ENCODE results near the gene SVOPL. TPM values are rescaled to one million over a fixed set of nuclear protein-coding genes. Genes with fewer than 3 reads are reported as not detected.

Gene SVOPL
- total RNA-seq, 1 donor from 2014 or later, result not detected

GRCh38 chr7:138551102-138551501, 150.1 kb downstream of the SVOPL start:
- no peak overlapping the region for H3K27ac Mint-ChIP-seq (ENCODE audit: unreplicated experiment)
- peaks cover 9% of the 10 kb centered on the region for H3K9me3 Mint-ChIP-seq (ENCODE audit: unreplicated experiment)
- no peak for DNase-seq (ENCODE audit: extremely low spot score, unreplicated experiment)
- H3K36me3 Mint-ChIP-seq (ENCODE audit: unreplicated experiment), result peaks cover 70% of the 10 kb centered on the region
- no peaks in the 10 kb centered on the region for H3K27me3 Mint-ChIP-seq (ENCODE audit: unreplicated experiment)
- H3K4me3 Mint-ChIP-seq (ENCODE audit: unreplicated experiment), result no peak overlapping the region
- peaks cover under 1% of the 10 kb centered on the region for H3K4me1 Mint-ChIP-seq (ENCODE audit: unreplicated experiment)
- TF ChIP-seq, protein P1, sequence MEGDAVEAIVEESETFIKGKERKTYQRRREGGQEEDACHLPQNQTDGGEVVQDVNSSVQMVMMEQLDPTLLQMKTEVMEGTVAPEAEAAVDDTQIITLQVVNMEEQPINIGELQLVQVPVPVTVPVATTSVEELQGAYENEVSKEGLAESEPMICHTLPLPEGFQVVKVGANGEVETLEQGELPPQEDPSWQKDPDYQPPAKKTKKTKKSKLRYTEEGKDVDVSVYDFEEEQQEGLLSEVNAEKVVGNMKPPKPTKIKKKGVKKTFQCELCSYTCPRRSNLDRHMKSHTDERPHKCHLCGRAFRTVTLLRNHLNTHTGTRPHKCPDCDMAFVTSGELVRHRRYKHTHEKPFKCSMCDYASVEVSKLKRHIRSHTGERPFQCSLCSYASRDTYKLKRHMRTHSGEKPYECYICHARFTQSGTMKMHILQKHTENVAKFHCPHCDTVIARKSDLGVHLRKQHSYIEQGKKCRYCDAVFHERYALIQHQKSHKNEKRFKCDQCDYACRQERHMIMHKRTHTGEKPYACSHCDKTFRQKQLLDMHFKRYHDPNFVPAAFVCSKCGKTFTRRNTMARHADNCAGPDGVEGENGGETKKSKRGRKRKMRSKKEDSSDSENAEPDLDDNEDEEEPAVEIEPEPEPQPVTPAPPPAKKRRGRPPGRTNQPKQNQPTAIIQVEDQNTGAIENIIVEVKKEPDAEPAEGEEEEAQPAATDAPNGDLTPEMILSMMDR (IDR thresholded peaks at IDR 0.05), result no peak

- no peaks in the 10 kb centered on the region for H3K27me3 Mint-ChIP-seq (ENCODE audit: unreplicated experiment)
- no peak overlapping the region for H3K4me3 Mint-ChIP-seq (ENCODE audit: unreplicated experiment)
- DNase-seq (ENCODE audit: extremely low spot score, unreplicated experiment), result no peak
- TF ChIP-seq, protein P1 (IDR thresholded peaks at IDR 0.05), result no peak
- peaks cover 2% of the 10 kb centered on the region for H3K4me1 Mint-ChIP-seq (ENCODE audit: unreplicated experiment)
- H3K27ac Mint-ChIP-seq (ENCODE audit: unreplicated experiment), result no peak overlapping the region
- peaks cover 69% of the 10 kb centered on the region for H3K36me3 Mint-ChIP-seq (ENCODE audit: unreplicated experiment)
- H3K9me3 Mint-ChIP-seq (ENCODE audit: unreplicated experiment), result peaks cover 9% of the 10 kb centered on the region
These were observed 150.8 kb downstream of the SVOPL start for GRCh38 chr7:138550337-138550736.

GRCh38 chr7:138549082-138549481, 152.1 kb downstream of the SVOPL start:
- peaks cover 8% of the 10 kb centered on the region for H3K9me3 Mint-ChIP-seq (ENCODE audit: unreplicated experiment)
- DNase-seq (ENCODE audit: extremely low spot score, unreplicated experiment), result no peak
- H3K36me3 Mint-ChIP-seq (ENCODE audit: unreplicated experiment), result peaks cover 70% of the 10 kb centered on the region
- peaks cover 2% of the 10 kb centered on the region for H3K4me1 Mint-ChIP-seq (ENCODE audit: unreplicated experiment)
- TF ChIP-seq, protein P1 (IDR thresholded peaks at IDR 0.05), result no peak
- no peaks in the 10 kb centered on the region for H3K27me3 Mint-ChIP-seq (ENCODE audit: unreplicated experiment)
- H3K27ac Mint-ChIP-seq (ENCODE audit: unreplicated experiment), result no peak overlapping the region
- no peak overlapping the region for H3K4me3 Mint-ChIP-seq (ENCODE audit: unreplicated experiment)

GRCh38 chr7:138546829-138547228, 154.3 kb downstream of the SVOPL start:
- no peak for DNase-seq (ENCODE audit: extremely low spot score, unreplicated experiment)
- TF ChIP-seq, protein P1 (IDR thresholded peaks at IDR 0.05), result no peak
- no peak overlapping the region for H3K4me3 Mint-ChIP-seq (ENCODE audit: unreplicated experiment)
- peaks cover 8% of the 10 kb centered on the region for H3K9me3 Mint-ChIP-seq (ENCODE audit: unreplicated experiment)
- H3K4me1 Mint-ChIP-seq (ENCODE audit: unreplicated experiment), result peaks cover 2% of the 10 kb centered on the region
- H3K27me3 Mint-ChIP-seq (ENCODE audit: unreplicated experiment), result no peaks in the 10 kb centered on the region
- peaks cover 64% of the 10 kb centered on the region for H3K36me3 Mint-ChIP-seq (ENCODE audit: unreplicated experiment)
- H3K27ac Mint-ChIP-seq (ENCODE audit: unreplicated experiment), result no peak overlapping the region

DNA sequence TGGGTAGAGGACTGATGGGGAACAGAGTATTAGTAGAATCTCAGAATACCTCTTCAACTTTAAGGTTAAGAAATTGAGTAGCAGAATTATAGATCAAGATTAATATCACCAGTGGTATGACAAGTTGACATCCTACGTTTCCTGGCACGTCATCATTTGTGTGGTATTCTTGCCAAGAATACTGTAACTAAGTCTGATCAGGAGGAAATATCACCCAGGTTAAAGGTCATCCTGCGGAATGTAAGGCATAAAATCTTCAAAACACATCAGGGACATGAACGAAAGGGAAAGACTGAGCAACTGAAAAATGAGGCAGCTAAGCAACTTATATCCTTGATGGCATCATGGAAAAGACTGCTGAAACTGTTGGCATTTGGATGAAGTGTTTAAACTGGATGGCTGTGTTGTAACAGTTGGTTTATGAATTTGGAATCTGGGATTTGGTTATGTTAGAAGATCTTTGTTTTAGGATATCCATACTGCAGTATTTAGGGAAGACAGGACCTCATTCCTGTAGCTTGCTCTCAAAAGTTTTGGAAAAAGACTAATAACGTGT, 155.0 kb downstream of the SVOPL start:
- Mint-ChIP-seq H3K36me3 (ENCODE audit: unreplicated experiment) (peaks cover 66% of the 10 kb centered on the region), H3K4me1 (ENCODE audit: unreplicated experiment) (peaks cover 2% of the 10 kb centered on the region), H3K4me3 (ENCODE audit: unreplicated experiment) (no peak overlapping the region), H3K27ac (ENCODE audit: unreplicated experiment) (no peak overlapping the region), H3K9me3 (ENCODE audit: unreplicated experiment) (peaks cover 8% of the 10 kb centered on the region), H3K27me3 (ENCODE audit: unreplicated experiment) (no peaks in the 10 kb centered on the region)
- TF ChIP-seq, protein P1 (IDR thresholded peaks at IDR 0.05), result no peak
- DNase-seq (ENCODE audit: extremely low spot score, unreplicated experiment), result no peak
